GM12878 (cell line): ENCODE data around the gene TNFSF11. TPM values are rescaled to one million over a fixed set of nuclear protein-coding genes. Genes with fewer than 3 reads are reported as not detected.
A peak's percentile ranks its signal among the peaks of the same experiment; 100 is the strongest.

Experiments used
- CHD2 ChIP-seq: IDR thresholded peaks from 2 replicates; pipeline ENCODE4 v1.6.1; 2011; ENCODE audit warnings: low read depth, low read length, improper control_type of control experiment, borderline replicate concordance
- CREM ChIP-seq: IDR thresholded peaks from 2 replicates; pipeline ENCODE4 v1.6.1; 2014; ENCODE audit warnings: antibody characterized with exemption, low read depth
- DPF2 ChIP-seq: fragments of 450-650 bp; IDR thresholded peaks from 2 replicates; pipeline ENCODE4 v1.6.1; 2017; ENCODE audit warnings: mild to moderate bottlenecking
- EGR1 ChIP-seq, 2 experiments: IDR thresholded peaks; 1 replicate in 1 of 2; 2 replicates in 1 of 2; pipeline ENCODE4 v1.6.1; 2011 to 2012; ENCODE audit warnings: low read depth in 2 of 2, low read length in 2 of 2, borderline replicate concordance in 1 of 2, mild to moderate bottlenecking in 1 of 2, moderate library complexity in 1 of 2
- ETV6 ChIP-seq, 2 experiments: fragments of 450-650 bp in 1 of 2; IDR thresholded peaks in 1 of 2; conservative IDR thresholded peaks in 1 of 2; 2 replicates each; pipeline ENCODE4 v1.6.1; 2014; ENCODE audit warnings: antibody characterized with exemption in 1 of 2, borderline replicate concordance in 1 of 2, low read depth in 1 of 2, mild to moderate bottlenecking in 1 of 2, moderate library complexity in 1 of 2
- HCFC1 ChIP-seq: fragments of 150-350 bp; IDR thresholded peaks from 2 replicates; pipeline ENCODE4 v1.6.1; 2014; ENCODE audit warnings: low read length
- HDAC2 ChIP-seq: fragments of 200-600 bp; sonication (generic); IDR thresholded peaks from 2 replicates; pipeline ENCODE4 v1.6.1; 2017
- MLLT1 ChIP-seq: fragments of 450-650 bp; IDR thresholded peaks from 2 replicates; pipeline ENCODE4 v1.6.1; 2016; ENCODE audit warnings: mild to moderate bottlenecking
- NR2C1 ChIP-seq: fragments of 450-650 bp; IDR thresholded peaks from 2 replicates; pipeline ENCODE4 v1.6.1; 2017; ENCODE audit warnings: antibody characterized with exemption, mild to moderate bottlenecking, moderate library complexity
- NR2F1 ChIP-seq: fragments of 450-650 bp; conservative IDR thresholded peaks from 2 replicates; pipeline ENCODE4 v1.6.1; 2017; ENCODE audit warnings: mild to moderate bottlenecking
- PBX3 ChIP-seq: IDR thresholded peaks from 2 replicates; pipeline ENCODE4 v1.6.1; 2011; ENCODE audit warnings: mild to moderate bottlenecking, low read depth, low read length, moderate library complexity; ENCODE audit not compliant: insufficient replicate concordance
- RAD21 ChIP-seq: IDR thresholded peaks from 2 replicates; pipeline ENCODE4 v1.6.1; 2011; ENCODE audit warnings: mild to moderate bottlenecking, low read depth, low read length, moderate library complexity; ENCODE audit not compliant: insufficient read depth
- RUNX3 ChIP-seq: IDR thresholded peaks from 2 replicates; pipeline ENCODE4 v1.6.1; 2012; ENCODE audit warnings: low read length, inconsistent platforms
- SREBF2 ChIP-seq: IDR thresholded peaks from 2 replicates; pipeline ENCODE4 v1.6.1; 2012; ENCODE audit warnings: mild to moderate bottlenecking, low read length
- TBL1XR1 ChIP-seq: IDR thresholded peaks from 2 replicates; pipeline ENCODE4 v1.6.1; 2012; ENCODE audit warnings: low read depth, low read length, improper control_type of control experiment
- TCF12 ChIP-seq: IDR thresholded peaks from 2 replicates; pipeline ENCODE4 v1.6.1; 2011; ENCODE audit warnings: low read depth, mild to moderate bottlenecking, low read length
- TCF3 ChIP-seq: IDR thresholded peaks from 2 replicates; pipeline ENCODE4 v1.6.1; 2012; ENCODE audit warnings: low read depth, mild to moderate bottlenecking, low read length, borderline replicate concordance; ENCODE audit not compliant: insufficient read depth
- WRNIP1 ChIP-seq: IDR thresholded peaks from 2 replicates; pipeline ENCODE4 v1.6.1; 2011; ENCODE audit warnings: low read depth, low read length, improper control_type of control experiment, borderline replicate concordance
- ZNF207 ChIP-seq: fragments of 450-650 bp; IDR thresholded peaks from 2 replicates; pipeline ENCODE4 v1.6.1; 2014; ENCODE audit warnings: antibody characterized with exemption, mild to moderate bottlenecking, borderline replicate concordance
- polyA plus RNA-seq, 11 experiments: library from polyadenylated mRNA; depleted of rRNA in 4 of 11; unstranded in 6 of 11; stranded (reverse) in 5 of 11; fragments of >200 nt; fragmentation: Nextera tagmentation in 4 of 11; fragmentation: Illumina TruSeq in 1 of 11; extraction: Ambion mirVana in 4 of 11; extraction: Trizol in 1 of 11; gene quantifications; 1 replicate in 1 of 11; 2 replicates in 10 of 11; pipeline versions ENCODE4 v1.2.1 to v1.2.3, GENCODE V29; 2011 to 2016; ENCODE audit warnings: inconsistent platforms in 2 of 11, missing spikeins in 2 of 11, low read depth in 1 of 11
- total RNA-seq, 4 experiments: library from RNA; depleted of rRNA in 3 of 4; stranded (reverse); fragments of >200 nt in 3 of 4; fragmentation: Illumina TruSeq in 1 of 4; extraction: Trizol in 1 of 4; gene quantifications; 2 replicates each; pipeline versions ENCODE4 v1.2.1 to v1.2.3, GENCODE V29; 2013 to 2021
- TF ChIP-seq, protein P1 (sequence below): IDR thresholded peaks from 2 replicates; pipeline ENCODE4 v1.6.1; 2011; ENCODE audit warnings: borderline replicate concordance, low read depth, mild to moderate bottlenecking, moderate library complexity, mixed read lengths, low read length; ENCODE audit not compliant: insufficient read depth; ENCODE audit errors: extremely low read length
- TF ChIP-seq, protein P2 (sequence below): fragments of 450-650 bp; IDR thresholded peaks from 2 replicates; pipeline ENCODE4 v1.6.1; 2017; ENCODE audit warnings: mild to moderate bottlenecking
- TF ChIP-seq, protein P3 (sequence below), 3 experiments: IDR thresholded peaks in 2 of 3; conservative IDR thresholded peaks in 1 of 3; 2 replicates each; pipeline ENCODE4 v1.5.1; 2011; ENCODE audit warnings: low read depth in 3 of 3, low read length in 3 of 3, mild to moderate bottlenecking in 3 of 3, control low read depth in 2 of 3, moderate library complexity in 2 of 3, inconsistent platforms in 1 of 3, mixed read lengths in 1 of 3; ENCODE audit not compliant: control insufficient read depth in 2 of 3, insufficient read depth in 1 of 3; ENCODE audit errors: extremely low read depth in 1 of 3

Gene TNFSF11
- total and polyA plus RNA-seq, 10 of the 15 experiments (the other 5 are each of a cell fraction or from before 2014, with no cell fraction given) = 0.86 to 14.8 (median 10.0) TPM

DNA sequence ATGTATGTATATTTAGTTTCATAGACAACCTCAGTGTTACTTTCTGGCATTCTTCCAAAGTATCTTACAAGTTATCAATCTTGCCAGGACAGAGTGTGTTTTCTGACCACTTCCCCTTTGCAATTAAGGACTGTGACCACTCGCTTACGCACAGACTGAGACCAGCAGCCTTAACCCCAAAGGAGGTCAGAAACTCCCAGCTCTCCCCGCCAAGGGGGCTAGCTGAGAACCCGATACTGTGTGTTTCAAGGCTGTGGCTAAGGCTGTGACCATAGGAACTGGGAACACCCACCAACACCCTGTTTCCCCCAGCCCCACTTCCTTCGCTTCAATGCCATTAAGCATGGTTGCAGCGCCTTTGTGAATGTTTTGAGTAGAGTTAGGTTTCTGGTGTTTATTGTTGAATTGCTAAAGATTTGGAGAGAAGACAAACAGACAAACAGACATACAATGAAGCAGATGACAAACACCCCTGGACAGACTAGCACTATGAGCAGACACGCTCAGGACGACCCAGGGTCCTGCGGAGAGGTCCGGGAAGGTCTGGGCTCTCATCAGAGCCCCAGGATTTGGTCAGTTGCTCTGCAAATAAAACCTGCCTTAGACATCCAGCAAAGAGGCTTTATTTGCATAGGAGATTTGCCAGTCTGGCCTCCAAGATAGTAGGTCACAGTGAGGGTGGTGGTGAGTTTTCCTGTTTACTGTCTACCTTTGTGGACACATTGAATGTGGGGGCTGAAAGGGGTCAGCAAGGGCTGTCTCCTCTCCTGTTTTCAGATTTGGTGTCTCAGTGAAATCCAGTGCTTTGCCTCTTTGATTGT lies 25.0 kb upstream of the TNFSF11 start (continued):
- TF ChIP-seq, protein P1, sequence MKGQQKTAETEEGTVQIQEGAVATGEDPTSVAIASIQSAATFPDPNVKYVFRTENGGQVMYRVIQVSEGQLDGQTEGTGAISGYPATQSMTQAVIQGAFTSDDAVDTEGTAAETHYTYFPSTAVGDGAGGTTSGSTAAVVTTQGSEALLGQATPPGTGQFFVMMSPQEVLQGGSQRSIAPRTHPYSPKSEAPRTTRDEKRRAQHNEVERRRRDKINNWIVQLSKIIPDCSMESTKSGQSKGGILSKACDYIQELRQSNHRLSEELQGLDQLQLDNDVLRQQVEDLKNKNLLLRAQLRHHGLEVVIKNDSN = no peak
- TF ChIP-seq TBL1XR1 (peak; percentile 93), PBX3 (peak; percentile 92), TCF12 (peak; percentile 86; the same call in 1 of the 2 replicates), TCF3 (0 out of 2 replicates have a peak, but pooled peaks have one; percentile 49), MLLT1 (peak; percentile 95), SREBF2 (no peak), WRNIP1 (no peak; the same call in 1 of the 2 replicates), HDAC2 (no peak), NR2C1 (peak; percentile 56; the same call in 1 of the 2 replicates), HCFC1 (no peak), EGR1 (IDR thresholded peaks at IDR 0.05; ENCODE audit: borderline replicate concordance in 1 of 2, low read depth in 2 of 2, low read length in 2 of 2) (no peak), NR2F1 (peak; percentile 98), ZNF207 (peak; percentile 35; the same call in 1 of the 2 replicates), RAD21 (peak; percentile 35; the same call in 1 of the 2 replicates), ETV6 (conservative IDR thresholded peaks at IDR 0.05 in 1 of 2, IDR thresholded peaks at IDR 0.05 in 1 of 2; ENCODE audit: borderline replicate concordance in 1 of 2, low read depth in 1 of 2) (peak in 1 of 2 experiments; percentile 83; a peak in 2 of 4 replicates), CREM (peak; percentile 92), CHD2 (peak; percentile 91), DPF2 (peak; percentile 99), RUNX3 (peak; percentile 98)
- TF ChIP-seq, protein P2, sequence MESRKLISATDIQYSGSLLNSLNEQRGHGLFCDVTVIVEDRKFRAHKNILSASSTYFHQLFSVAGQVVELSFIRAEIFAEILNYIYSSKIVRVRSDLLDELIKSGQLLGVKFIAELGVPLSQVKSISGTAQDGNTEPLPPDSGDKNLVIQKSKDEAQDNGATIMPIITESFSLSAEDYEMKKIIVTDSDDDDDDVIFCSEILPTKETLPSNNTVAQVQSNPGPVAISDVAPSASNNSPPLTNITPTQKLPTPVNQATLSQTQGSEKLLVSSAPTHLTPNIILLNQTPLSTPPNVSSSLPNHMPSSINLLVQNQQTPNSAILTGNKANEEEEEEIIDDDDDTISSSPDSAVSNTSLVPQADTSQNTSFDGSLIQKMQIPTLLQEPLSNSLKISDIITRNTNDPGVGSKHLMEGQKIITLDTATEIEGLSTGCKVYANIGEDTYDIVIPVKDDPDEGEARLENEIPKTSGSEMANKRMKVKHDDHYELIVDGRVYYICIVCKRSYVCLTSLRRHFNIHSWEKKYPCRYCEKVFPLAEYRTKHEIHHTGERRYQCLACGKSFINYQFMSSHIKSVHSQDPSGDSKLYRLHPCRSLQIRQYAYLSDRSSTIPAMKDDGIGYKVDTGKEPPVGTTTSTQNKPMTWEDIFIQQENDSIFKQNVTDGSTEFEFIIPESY = no peak
- TF ChIP-seq, protein P3, sequence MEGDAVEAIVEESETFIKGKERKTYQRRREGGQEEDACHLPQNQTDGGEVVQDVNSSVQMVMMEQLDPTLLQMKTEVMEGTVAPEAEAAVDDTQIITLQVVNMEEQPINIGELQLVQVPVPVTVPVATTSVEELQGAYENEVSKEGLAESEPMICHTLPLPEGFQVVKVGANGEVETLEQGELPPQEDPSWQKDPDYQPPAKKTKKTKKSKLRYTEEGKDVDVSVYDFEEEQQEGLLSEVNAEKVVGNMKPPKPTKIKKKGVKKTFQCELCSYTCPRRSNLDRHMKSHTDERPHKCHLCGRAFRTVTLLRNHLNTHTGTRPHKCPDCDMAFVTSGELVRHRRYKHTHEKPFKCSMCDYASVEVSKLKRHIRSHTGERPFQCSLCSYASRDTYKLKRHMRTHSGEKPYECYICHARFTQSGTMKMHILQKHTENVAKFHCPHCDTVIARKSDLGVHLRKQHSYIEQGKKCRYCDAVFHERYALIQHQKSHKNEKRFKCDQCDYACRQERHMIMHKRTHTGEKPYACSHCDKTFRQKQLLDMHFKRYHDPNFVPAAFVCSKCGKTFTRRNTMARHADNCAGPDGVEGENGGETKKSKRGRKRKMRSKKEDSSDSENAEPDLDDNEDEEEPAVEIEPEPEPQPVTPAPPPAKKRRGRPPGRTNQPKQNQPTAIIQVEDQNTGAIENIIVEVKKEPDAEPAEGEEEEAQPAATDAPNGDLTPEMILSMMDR (IDR thresholded peaks at IDR 0.05 in 2 of 3, conservative IDR thresholded peaks at IDR 0.05 in 1 of 3; ENCODE audit: control insufficient read depth in 2 of 3, extremely low read depth in 1 of 3, insufficient read depth in 1 of 3, low read depth in 3 of 3, low read length in 3 of 3) = no peak
